HG03575 (cell line): ENCODE results near the gene AREL1.

Experiments
- ATAC-seq: cut with Tn5 transposase; IDR thresholded peaks from one replicate; pipeline ENCODE4 v1.9.1; 2021; ENCODE audit not compliant: unreplicated experiment, insufficient number of reproducible peaks, low FRiP score; ENCODE audit errors: extremely low read depth

Gene AREL1

DNA sequence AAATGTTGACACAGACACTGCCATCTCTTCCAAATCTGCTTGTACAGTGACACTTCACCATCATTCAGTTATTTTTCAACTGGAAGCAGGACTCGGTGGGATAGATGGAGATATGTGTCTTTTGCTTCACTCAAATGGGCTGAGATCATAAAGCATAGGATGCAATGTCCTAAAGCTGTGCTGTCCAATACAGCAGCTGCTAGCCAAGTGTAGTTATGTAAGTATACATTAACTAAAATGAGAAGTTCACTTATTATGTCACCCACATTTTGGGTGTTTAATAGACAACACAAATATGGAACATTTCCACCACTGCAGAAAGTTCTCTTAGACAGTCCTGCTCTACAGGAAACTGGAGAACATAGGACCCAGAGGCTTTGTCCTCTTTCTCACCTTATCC, 43.6 kb downstream of the AREL1 start:
- no peak for ATAC-seq

DNA sequence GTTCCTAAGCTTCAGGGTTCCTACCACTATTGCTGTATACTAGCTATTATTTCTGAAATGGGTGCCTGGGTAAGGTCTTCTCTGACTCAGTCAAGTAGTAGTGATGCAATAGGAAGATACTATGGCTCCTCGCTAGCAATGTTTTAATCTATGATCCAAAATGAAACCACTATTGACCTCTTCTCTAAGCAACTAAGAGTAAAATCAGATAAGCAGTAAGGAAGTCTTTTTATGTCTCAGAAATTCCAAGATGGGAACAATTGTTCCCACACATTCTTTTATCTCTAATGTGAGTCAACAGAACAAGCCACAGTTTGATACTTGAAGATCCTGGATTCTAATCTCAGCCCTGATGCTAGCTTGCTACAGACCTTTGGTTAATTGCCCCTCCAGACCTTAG, 45.1 kb downstream of the AREL1 start:
- no peak for ATAC-seq

DNA sequence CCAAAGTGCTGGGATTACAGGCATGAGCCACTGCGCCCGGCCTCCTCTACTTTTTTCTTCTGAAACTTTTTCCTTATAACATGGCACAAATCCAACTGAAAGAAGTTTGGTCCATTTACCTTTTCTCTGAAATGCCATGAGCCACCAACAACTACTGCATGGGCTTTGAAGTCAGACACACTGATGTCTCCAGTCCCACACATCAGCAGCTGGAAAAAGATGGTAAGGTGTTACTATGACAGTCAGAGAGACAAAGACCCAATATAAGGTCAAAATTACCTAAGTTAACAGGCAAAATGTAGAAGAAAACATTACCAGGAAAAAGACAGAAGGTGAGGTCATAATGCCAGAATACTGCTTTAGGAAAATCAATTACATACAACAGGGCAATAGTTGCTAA, 48.2 kb downstream of the AREL1 start:
- no peak for ATAC-seq

DNA sequence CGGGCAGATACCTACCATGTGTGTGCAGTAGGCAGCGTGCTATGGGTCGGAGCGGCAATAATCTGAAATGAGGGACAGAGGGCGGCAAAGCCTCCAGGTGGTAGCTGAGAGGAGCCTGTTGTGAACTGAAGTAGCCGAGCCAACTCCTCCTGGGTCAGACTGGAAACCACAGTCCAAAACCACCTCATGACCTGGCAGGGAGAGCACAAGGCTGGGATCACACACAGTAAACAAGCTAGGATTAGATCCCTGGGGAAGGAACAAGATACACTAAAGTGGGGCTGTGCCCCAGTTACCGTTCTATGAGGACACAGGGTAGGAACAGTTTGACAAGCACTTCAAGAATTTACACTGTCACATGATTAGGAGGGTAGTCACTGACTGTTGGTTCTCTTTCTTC, 49.0 kb downstream of the AREL1 start:
- ATAC-seq: no peak

DNA sequence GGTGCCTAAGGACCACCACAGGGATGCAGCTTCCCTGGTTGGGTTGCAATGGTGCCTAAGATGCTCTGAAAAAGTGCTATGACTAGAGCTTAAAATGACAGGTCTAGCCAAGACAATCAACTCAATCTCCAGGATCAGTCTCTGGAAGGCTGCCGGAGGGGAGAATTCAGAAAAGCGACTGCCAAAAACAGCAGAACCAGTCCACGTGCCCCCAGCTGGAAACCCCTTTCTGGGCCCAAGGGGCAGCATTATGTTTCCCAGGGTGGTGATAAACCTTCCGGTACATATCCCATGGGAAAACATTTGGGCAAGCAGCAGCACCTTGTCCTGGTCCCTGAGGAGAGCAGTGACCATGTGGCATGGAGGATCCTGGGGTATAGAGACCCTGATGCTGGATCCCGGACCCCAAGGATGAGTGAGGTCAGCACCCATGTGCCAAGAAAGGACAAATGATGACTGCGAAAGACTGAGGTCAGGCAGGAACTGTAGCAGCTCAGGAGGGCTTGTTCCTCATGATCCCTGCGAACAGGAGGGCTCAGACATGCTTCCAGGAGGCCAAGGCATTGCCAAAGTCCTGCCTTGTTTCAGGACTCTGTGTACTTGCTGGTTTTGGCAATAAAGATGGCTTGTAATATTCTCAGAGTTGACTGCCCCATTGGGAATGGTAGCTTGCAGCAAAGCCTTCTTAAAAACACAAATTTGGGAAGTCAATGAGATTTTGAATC, 51.0 kb downstream of the AREL1 start:
- no peak for ATAC-seq

DNA sequence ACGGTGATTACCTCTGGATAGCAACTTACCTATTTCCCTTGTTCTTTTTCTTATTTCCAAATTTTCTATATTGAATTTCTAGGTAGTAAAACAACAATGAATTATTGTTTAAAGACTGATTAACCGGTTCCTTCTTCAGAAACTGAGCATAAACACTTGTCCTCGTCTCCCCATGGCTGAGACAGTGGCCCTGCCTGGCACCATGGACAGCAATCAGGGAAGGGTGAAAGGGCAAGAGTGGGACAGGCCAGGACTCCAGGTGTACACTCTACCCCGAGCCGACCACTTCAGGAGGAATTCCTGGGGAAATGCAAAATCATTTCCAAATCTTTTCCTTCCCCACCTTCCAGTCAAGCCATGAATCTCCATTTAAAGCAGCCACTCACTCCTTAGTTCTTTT, 52.0 kb downstream of the AREL1 start:
- no peak for ATAC-seq

DNA sequence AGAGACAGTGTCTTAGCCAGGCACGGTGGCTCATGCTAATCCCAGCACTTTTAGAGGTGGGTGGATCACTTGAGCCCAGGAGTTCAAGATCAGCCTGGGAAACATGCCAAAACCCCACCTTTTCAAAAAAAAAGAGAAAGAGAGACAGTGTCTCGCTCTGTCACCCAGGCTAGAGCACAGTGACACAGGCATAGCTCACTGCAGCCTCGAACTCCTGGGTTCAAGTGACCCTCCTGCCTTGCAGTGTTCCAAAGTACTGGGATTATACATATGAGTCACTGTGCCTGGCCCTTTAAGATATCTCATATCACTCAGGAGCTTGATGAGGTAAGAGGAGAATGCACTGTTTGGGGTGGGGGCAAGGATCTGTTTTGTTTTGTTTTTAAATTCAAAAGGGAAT, 52.7 kb downstream of the AREL1 start:
- ATAC-seq: no peak

DNA sequence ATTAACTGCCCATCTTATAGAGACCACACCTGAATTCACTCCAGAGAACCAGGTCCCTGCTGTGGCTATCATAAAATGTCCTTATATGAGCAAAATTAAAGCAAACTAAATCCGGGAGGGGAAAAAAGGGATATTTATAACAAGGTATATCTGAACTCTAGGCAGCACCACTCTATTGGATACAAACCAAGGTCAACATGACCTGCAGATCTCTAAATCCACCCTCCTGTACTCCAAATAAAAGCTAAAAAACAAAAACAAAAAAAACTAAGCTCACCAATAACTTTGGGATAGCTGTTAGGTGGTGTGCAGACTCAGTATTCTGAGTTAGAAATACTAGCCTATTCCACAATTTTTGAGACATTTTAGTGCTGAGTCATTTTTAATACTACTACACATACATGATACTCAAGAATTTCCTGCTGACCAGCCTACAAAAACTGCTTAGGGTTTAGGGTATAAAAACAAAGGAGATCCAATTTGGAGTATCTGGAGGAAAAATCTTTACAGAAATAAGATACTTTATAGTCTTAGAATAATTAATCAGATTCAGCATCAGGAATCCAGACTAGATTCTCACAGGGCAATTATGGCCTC, 54.2 kb downstream of the AREL1 start:
- ATAC-seq: no peak

DNA sequence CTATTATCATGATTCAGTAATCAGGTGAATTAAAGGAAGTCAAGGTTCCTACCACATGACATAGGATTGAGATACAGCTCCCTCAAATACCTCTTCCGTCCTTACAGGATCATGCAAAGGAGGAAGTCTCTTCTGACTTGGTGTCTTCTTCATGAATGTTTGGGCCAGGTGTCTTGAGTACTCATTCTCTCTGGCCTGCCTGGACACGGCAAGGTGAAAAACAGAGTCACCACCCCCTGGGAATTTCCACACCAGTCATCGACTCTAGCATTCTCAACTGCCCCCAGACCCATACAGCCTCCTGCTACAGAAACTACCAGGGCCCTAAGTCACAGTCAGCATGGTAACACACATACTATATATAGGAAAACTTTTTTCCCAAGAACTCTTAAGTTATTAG, 55.9 kb downstream of the AREL1 start:
- ATAC-seq: no peak

DNA sequence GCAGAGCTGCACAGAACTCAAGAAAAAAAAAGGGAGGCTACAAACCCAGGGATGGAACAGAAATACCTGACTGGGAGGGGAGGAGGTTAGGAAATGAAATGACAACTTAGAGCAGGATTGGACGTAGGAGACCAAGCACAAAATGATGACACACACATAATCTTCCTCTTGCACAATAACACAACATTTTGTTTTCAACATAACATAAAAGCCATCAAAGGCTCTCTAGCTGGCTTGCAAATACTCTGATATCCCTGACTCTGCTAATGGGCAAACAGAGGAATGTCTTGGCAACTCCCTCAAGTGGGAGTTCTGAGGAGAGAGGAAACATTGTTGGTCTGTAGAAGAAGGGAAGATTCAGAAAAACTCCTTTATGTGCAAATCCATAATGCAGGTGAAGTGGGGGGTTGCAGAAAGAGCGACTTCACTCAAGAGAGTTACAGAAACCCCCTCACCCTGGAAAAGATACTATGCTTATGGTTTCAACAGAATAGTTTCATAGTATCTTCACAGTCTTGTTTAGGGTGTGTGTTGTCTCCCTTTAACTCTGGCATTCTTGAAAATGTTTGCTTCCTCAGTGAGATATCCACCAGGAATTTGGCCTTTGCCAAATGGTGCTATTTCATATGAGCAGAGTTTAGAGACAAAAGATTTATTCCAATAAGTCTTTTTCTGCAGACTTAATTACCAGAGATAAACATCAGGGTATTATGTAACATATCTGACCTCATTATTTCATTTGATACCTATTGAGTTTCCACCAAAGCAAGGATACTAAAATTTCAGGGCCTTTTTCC, 57.1 kb downstream of the AREL1 start:
- no peak for ATAC-seq

DNA sequence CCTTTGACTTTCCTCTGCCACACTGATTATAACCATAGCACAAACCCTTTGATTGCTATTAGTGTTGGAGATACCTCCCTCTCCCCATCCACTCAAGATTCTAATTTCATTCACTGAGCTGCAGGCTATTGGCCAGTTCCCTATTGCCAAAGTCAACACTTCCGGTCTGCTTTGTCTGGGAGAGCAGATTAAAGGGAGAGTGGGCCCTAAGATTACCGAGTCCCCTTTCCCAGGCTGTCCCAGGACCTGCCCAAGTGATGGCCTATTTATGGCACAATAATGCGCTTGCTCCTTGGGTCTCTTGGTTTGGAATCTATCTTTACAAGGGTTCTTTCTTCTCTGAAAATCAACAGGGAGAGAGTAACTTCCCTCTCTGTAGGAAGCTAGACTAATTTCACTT, 57.9 kb downstream of the AREL1 start:
- ATAC-seq: no peak

DNA sequence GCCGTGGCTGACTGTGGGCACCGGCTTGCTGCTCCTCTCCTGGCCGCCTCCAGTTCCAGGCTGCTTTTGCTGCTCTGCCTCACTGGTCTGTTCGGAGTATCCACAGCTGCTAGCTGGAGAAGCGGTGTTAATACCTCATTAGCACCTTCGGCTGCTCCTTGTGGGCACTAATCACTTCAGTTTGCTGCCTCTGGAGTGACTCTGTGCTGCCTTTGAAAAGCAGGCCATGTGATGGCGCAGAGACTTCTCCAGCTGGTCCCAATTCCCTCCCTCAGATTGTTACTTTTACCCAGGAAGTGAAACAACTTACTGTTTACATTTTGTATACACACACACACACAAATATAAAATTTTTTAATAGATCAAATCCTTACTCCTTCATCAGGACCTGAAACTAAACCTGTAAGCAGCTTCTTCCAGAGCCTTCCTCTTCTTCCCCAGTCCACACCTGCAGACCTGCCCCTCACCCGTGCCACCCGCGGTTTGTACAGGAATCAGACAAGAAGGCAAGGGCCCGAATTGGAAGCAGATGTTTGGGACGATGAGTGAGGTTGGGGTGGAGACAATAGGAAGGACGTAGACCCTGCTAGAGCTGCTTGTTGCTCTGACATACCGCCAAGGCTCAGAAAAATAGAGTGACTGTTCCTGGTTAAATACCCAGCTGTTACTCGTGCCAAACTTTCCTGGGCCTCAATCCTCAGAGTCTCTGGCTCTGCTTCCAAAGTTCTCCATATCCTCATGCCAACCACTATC, 59.3 kb downstream of the AREL1 start:
- ATAC-seq: no peak

DNA sequence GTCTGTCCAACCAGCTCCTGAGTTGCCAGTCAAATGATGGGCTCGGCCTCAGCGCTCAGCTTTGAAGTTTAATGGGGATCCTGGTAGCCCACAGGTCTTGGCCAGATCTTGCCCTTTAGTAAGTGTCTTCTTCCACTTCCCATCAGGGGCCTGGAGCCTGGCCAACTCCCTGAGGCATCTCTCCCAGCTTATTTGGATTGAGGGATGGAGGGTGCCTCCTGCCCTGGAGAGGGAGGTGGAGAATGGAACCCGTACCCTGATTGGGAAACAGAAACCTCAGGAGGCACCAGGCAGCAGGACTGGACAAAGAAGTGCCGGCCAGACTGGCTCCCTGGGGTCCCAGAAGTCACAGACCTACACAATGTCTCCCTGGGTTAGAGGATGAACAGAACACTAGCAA, 60.3 kb downstream of the AREL1 start:
- no peak for ATAC-seq

DNA sequence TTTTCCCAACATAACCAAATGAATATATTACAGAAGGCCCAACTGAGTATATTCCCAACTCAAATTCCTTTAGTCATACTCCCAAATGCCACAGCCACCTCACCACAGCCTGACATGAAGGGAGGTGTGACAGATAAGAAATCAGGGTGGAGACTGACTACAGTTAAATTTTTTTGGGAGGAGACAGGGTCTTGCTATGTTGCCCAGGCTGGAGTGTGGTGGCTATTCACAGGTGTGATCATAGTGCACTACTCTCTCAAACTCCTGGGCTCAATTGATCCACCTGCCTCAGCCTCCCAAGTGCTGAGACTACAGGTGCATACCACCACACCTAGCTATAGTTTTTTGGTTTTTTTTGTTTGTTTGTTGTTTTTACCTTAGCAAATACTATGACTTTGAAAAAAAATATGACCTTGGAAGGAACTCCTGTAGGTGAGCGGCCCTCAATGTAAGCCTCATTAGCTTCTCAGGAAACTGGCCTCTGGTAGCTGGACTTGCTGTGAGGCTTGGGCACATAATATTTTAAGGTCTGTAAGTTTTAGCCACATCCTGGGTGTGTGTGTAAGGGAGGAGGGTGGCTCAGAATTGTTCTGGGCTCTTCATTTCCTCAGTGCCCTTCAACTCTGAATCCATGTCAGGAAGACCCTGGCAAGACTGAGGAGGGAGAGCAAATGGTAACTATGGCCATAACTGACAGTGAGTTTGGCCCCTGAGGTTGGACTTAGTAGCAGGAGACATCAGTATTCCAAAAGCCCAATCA, 61.8 kb downstream of the AREL1 start:
- no peak for ATAC-seq

DNA sequence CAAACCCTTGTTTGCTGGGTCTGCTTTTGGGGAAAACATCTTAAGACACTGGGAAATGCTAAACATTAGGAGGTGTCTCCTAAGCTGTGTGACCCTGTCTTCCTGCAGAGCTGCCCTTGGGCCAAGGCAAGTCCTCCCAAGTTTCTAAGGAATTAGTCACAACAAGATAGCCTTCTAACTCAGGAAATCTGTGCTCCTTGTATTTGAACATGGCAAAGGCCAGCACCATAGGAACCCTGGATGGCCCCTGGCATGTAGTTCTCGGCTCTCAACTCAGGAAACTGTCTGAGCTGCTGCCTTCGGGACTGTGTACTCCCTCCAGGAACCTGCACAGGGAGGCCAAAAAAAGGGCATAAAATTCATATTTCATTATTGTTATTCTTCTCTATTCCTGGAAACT, 63.2 kb downstream of the AREL1 start:
- no peak for ATAC-seq

DNA sequence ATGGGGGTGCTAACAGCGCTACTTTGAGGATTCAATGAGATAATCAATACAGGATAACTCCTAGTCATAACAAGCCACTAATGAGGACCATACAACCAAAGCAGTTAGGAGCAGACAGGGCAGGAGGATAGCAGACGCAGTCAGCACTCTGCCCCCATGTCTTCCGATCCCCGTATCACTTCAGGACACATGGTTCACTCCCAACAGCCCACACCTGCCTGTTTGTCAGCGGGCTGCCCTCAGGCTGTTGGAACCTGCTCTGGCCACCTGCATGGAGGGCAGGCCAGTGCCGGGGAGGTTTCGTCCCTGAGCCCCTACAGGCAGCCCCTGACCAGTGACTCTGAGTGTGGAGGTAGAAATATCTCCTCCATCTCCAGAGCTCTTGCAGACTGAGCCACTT, 63.7 kb downstream of the AREL1 start:
- no peak for ATAC-seq

DNA sequence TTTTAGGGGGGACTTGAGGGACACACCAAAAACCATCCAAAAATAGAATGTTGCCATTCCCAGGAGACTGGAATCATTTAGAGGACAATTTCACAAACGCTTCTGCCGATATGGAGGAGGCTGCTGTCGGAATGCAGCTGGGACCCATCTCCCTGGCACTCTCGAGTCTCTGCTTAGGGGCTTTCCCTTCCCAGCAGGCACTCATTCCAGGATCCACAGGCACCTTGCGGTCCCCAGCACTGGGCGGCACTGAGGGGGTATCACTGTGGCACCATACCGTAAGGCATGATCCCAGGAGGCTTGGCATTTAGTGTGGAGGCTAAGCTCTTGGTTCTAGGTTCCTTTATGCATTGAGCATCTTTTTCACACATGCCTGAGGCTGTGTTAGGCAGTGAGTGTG, 64.3 kb downstream of the AREL1 start:
- ATAC-seq: no peak

DNA sequence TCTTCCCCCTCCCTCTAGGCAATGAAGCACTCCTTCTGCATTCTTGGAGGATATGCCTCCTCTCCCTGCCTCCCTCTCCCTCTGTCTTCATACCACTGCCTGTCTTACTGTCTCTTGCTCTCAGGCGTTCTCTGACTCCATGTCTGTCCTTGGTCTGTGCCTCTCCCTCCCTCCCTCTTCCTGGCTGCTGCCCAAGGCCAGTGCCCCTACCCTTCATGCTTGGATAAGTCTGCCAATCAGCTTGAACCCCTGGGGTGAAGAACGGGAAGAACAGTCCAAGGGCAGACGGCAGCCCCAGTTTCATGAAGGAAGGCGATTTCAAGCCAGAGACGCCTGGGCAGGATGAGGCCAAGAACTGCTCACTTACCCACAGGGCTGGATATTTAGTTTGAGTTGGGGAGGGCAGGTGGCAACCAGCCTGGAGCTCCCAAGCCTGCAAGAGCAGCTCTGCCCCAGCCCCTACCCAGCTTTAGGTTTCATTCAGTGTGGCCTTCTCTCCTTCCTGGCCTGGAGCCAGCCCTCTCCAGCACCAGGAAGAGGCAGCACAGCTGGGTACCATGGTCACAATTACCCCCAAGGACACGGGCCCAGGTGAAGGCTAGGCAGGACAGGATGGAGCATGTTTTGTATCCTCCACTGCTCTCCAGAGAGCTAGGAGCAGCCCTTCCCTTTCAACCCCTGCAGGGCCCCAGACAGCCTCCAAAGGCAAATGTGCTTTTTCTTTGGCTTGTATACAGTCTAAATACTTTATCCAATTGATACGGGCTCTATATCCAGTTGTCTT, 65.0 kb downstream of the AREL1 start:
- no peak for ATAC-seq
